B cell (primary cell): ENCODE results near the gene ZBTB7A.

Experiments used
- CTCF ChIP-seq: fragments of 200-600 bp; IDR thresholded peaks from one replicate; pipeline ENCODE4 v1.8.0; 2022; ENCODE audit warnings: antibody characterized with exemption, mild to moderate bottlenecking
- EZH2 ChIP-seq: IDR thresholded peaks from 2 replicates; pipeline ENCODE4 v1.6.1; 2012; ENCODE audit warnings: borderline replicate concordance, low read depth, mild to moderate bottlenecking, moderate library complexity, low read length; ENCODE audit not compliant: insufficient read depth, poor library complexity, severe bottlenecking

- TF ChIP-seq CTCF (no peak), EZH2 (no peak)
Observed at GRCh38 chr19:4054441-4055208, 12.1 kb downstream of the ZBTB7A start.
